ENCODE data around the gene LUC7L3.

The LUC7L3 gene

GRCh38 chr17:50749245-50749644 lies 29.8 kb downstream of the LUC7L3 start:
- FAIRE-seq: no peak

GRCh38 chr17:50754521-50754920 lies 35.1 kb downstream of the LUC7L3 start:
- DNase-seq (ENCODE audit: low spot score) (no peak), FAIRE-seq (no peak)

More at GRCh38 chr17:50749245-50749644, 29.8 kb downstream of the LUC7L3 start:
- no peak for DNase-seq (ENCODE audit: low spot score)

- no peak for FAIRE-seq
Observed at GRCh38 chr17:50758524-50758923, 39.1 kb downstream of the LUC7L3 start.

GRCh38 chr17:50758989-50759544 lies 39.7 kb downstream of the LUC7L3 start:
- DNase-seq (ENCODE audit: low spot score) (no peak), FAIRE-seq (no peak)

More at GRCh38 chr17:50758524-50758923, 39.1 kb downstream of the LUC7L3 start:
- no peak for DNase-seq (ENCODE audit: low spot score)

- FAIRE-seq (no peak), DNase-seq (ENCODE audit: low spot score) (no peak)
Observed at GRCh38 chr17:50762177-50762576, 42.8 kb downstream of the LUC7L3 start.

- FAIRE-seq: no peak
- no peak for DNase-seq (ENCODE audit: low spot score)
Observed at GRCh38 chr17:50763716-50764475, 44.5 kb downstream of the LUC7L3 start.

GRCh38 chr17:50764734-50765149 lies 45.3 kb downstream of the LUC7L3 start:
- FAIRE-seq (no peak), DNase-seq (ENCODE audit: low spot score) (no peak)

- FAIRE-seq (no peak), DNase-seq (ENCODE audit: low spot score) (no peak)
Observed at GRCh38 chr17:50765454-50766221, 46.2 kb downstream of the LUC7L3 start.

GRCh38 chr17:50766222-50767023 lies 47.0 kb downstream of the LUC7L3 start:
- DNase-seq (ENCODE audit: low spot score): no peak
- FAIRE-seq: no peak

GRCh38 chr17:50767030-50767429 lies 47.6 kb downstream of the LUC7L3 start:
- no peak for FAIRE-seq
- DNase-seq (ENCODE audit: low spot score): no peak

- FAIRE-seq (no peak), DNase-seq (ENCODE audit: low spot score) (no peak)
Observed at GRCh38 chr17:50767446-50767845, 48.0 kb downstream of the LUC7L3 start, which contains the start of gene ANKRD40CL. TSS of gene ANKRD40CL (minus strand) at chr17:50767518. CDS start at chr17:50766913, 605 bp downstream.

- DNase-seq (ENCODE audit: low spot score) (no peak), FAIRE-seq (no peak)
Observed at GRCh38 chr17:50768346-50768761, 49.0 kb downstream of the LUC7L3 start.

GRCh38 chr17:50769884-50770283 lies 50.5 kb downstream of the LUC7L3 start:
- FAIRE-seq (no peak), DNase-seq (ENCODE audit: low spot score) (no peak)

- FAIRE-seq: no peak
- DNase-seq (ENCODE audit: low spot score): no peak
Observed at GRCh38 chr17:50770346-50770745, 50.9 kb downstream of the LUC7L3 start.

GRCh38 chr17:50771991-50772785 lies 52.8 kb downstream of the LUC7L3 start:
- DNase-seq (ENCODE audit: low spot score) (no peak), FAIRE-seq (no peak)

- FAIRE-seq: no peak
Observed at GRCh38 chr17:50774225-50774803, 54.9 kb downstream of the LUC7L3 start.

GRCh38 chr17:50775926-50776325 lies 56.5 kb downstream of the LUC7L3 start:
- FAIRE-seq (no peak), DNase-seq (ENCODE audit: low spot score) (no peak)

More at GRCh38 chr17:50774225-50774803, 54.9 kb downstream of the LUC7L3 start:
- no peak for DNase-seq (ENCODE audit: low spot score)

- DNase-seq (ENCODE audit: low spot score): no peak
Observed at GRCh38 chr17:50778471-50778870, 59.1 kb downstream of the LUC7L3 start.

GRCh38 chr17:50778988-50779387 lies 59.6 kb downstream of the LUC7L3 start:
- FAIRE-seq: no peak
- DNase-seq (ENCODE audit: low spot score): no peak

More at GRCh38 chr17:50778471-50778870, 59.1 kb downstream of the LUC7L3 start:
- no peak for FAIRE-seq
